Mesothelial cell of epicardium (in vitro differentiated cells): ENCODE measurements around the gene LRRC71. TPM values are rescaled to one million over a fixed set of nuclear protein-coding genes. Genes with fewer than 3 reads are reported as not detected.

Experiments
- DNase-seq, 2 experiments: peaks; one replicate each; pipeline ENCODE4 v3.0.0; 2021; ENCODE audit warnings: low spot score in 2 of 2; ENCODE audit not compliant: unreplicated experiment in 2 of 2
- H3K27ac Mint-ChIP-seq: 2 replicates; pipeline ENCODE4 v1.8.0; 2021; ENCODE audit warnings: mixed read lengths
- H3K27me3 Mint-ChIP-seq: 2 replicates; pipeline ENCODE4 v1.8.0; 2021; ENCODE audit warnings: low read depth, mixed read lengths
- H3K36me3 Mint-ChIP-seq: 2 replicates; pipeline ENCODE4 v1.8.0; 2021; ENCODE audit warnings: mixed read lengths
- H3K4me1 Mint-ChIP-seq: 2 replicates; pipeline ENCODE4 v1.8.0; 2021; ENCODE audit warnings: mixed read lengths
- H3K4me3 Mint-ChIP-seq: 2 replicates; pipeline ENCODE4 v1.8.0; 2021; ENCODE audit warnings: mild to moderate bottlenecking, moderate library complexity, mixed read lengths
- H3K9me3 Mint-ChIP-seq: 2 replicates; pipeline ENCODE4 v1.8.0; 2021; ENCODE audit warnings: mixed read lengths
- CTCF ChIP-seq: fragments of 200-600 bp; sonication (generic); IDR thresholded peaks from one replicate; pipeline ENCODE4 v1.5.0; 2021; ENCODE audit warnings: antibody characterized with exemption; ENCODE audit not compliant: unreplicated experiment
- total RNA-seq: library from RNA; stranded (reverse); gene quantifications from 3 replicates; pipeline ENCODE4 v1.2.1, GENCODE V29; 2021

The LRRC71 gene
- total RNA-seq, 1 donor from 2014 or later = 0.34 TPM

DNA sequence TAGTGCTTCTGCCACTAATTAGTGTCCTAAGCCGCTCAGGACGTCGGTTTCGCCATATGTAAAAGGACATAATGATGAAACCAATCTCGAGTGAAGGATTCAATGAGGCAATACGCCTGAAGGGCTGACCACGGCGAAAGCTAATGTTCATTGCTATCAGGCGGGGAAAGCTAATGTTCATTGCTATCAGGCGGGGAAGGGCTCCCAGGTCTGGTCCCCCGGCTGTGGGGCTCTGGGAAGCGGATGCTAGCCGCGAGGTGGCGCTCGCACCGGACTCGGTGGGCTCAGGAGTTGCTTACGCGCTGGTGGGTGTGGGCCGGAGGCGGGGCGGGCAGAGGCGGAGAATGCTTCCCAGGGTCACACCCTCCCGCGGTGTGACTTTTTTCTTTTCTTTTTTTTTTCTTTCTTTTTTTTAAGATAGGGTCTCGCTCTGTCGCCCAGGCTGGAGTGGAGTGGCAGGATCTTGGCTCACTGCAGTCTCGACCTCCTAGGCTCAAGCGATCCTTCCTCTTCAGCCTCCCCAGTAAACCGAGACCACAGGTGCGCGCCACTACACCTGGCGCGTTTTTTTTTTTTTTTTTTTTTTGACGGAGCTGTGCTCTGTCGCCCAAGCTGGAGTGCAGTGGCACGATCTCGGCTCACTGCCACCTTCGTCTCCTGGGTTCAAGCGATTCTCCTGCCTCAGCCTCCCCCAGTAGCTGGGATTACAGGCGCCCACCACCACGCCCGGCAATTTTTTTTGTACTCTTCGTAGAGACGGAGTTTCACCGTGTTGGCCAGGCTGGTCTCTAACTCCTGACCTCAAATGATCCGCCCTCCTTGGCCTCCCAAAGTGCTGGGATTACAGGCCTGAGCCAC is 28.0 kb upstream of the LRRC71 start:
- peaks cover 40% of the 10 kb centered on the region for H3K27me3 Mint-ChIP-seq
- TF ChIP-seq CTCF = peak; percentile 78
- peaks cover 37% of the 10 kb centered on the region for H3K4me1 Mint-ChIP-seq
- no peaks in the 10 kb centered on the region for H3K36me3 Mint-ChIP-seq
- peak; percentile 91 to 95 for DNase-seq
- H3K9me3 Mint-ChIP-seq = no peaks in the 10 kb centered on the region
- H3K27ac Mint-ChIP-seq = no peak overlapping the region
- H3K4me3 Mint-ChIP-seq = peak overlapping the region; percentile 53

DNA sequence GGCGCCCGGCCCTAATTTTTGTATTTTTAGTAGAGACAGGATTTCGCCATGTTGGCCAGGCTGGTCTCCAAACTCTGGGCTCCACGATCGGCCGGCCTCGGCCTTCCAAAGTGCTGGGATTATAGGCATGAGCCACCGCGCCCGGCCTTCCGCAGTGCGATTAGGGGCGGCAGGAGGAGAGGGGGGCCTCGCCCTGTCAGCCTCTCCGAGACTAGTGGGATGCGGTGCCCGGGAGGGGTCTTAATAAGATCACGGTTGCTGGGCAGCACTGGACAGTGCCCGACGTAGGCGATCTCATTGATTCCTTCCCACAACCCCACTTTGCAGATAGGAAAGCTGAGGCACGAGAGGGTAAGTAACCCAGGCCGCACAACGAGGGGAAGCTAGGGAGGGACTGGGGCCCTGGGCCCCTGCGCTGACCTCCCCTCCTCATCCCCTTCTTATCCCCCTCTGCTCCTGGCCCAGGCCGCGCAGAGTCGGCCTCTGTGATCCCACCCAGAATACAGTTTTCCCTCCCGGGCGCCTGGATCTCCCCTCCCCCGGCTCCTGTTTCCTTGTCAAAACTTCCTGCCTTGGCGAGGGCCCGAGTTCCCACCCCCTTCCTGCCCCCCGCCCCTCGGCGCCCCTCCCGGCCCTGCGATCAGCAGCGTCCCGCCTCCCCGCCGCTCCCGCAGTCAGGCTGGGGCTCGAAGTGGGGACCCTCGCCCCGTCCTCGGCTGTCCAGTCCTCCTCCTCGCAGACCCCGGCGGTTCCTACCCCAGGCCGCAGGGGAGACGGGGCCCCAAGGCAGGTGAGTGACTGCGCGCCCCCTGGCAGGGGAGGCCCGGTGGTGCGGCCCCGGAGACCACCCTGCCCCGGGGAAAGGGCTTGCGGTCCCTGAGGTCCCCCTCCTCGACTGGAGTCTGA is 27.1 kb upstream of the LRRC71 start, which contains the start of gene PEAR1:
Gene PEAR1 (plus strand): TSS at position 671 of the 906 bp plus-strand sequence. CDS start 10,209 bp downstream, outside the sequence.
- H3K36me3 Mint-ChIP-seq = no peaks in the 10 kb centered on the region
- peaks cover 40% of the 10 kb centered on the region for H3K27me3 Mint-ChIP-seq
- peak within 1 kb of the TSS; percentile 54 for H3K4me3 Mint-ChIP-seq
- DNase-seq = peak in 1 of 2 experiments; percentile 45
- no peak for TF ChIP-seq CTCF
- peak within 1 kb of the TSS; percentile 41 for H3K27ac Mint-ChIP-seq
- peaks cover 41% of the 10 kb centered on the region for H3K4me1 Mint-ChIP-seq
- no peaks in the 10 kb centered on the region for H3K9me3 Mint-ChIP-seq

DNA sequence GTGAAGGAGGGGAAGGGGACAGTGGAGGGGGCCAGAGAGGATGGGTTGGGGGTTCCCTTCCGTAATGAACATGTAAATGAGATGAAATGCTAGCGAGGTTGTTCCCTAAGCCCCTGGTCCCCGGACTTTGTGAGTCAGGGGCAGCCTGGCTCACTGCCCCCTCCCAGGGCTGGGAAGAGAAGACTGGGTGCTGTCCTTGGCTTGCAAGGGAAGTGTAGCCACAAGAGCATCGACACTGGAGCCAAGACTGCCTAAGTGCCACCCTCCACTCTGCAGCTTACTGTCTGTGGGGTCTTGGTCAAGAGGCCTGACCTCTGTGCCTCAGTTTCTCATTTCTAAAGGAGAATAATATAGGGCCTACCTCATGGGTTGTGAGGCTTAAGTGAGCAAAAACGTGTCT is 26.4 kb upstream of the LRRC71 start:
- no peak for DNase-seq
- TF ChIP-seq CTCF = no peak
- H3K27ac Mint-ChIP-seq = peak overlapping the region; percentile 41
- H3K4me1 Mint-ChIP-seq = peaks cover 46% of the 10 kb centered on the region
- peak overlapping the region; percentile 54 for H3K4me3 Mint-ChIP-seq
- H3K36me3 Mint-ChIP-seq = no peaks in the 10 kb centered on the region
- peaks cover 36% of the 10 kb centered on the region for H3K27me3 Mint-ChIP-seq
- H3K9me3 Mint-ChIP-seq = no peaks in the 10 kb centered on the region

DNA sequence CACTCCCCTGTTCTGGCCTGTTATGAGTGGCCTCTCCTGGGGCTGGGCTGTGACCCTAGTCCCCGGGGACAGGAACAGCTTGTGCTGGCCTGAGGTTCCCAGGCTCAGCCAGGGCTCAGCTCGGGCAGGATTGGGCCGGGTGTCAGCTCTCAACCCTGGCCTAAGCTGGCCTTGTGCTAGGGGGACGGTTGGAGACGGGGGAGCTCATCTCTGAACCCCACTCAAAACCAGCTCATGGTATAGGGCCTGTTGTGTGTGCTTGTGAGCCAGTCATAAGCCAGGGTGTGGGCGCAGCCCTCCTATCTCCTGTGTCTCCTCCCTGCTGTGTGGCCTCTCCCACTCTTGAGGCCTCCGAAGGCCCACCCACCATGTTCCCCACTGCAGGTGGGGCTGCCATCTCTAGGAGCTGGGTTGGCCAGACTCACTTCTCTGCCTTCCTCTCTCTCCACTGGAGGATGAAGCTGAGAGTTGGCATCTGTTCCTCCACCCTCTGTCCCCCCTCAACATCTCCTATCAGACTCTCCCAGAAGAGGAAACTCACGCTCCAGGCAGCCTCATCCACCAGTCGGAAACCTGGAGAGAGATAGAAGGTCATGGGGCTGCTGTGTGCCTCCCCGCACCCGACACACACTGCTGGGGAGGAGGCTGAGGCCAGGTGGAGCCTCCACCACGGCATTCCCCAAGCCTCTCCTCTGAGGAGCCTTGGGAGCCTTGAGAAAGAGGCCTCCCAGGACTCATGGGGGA is 25.5 kb upstream of the LRRC71 start:
- peaks cover 47% of the 10 kb centered on the region for H3K4me1 Mint-ChIP-seq

More for the DNA sequence above, 25.5 kb upstream of the LRRC71 start:
- peak overlapping the region; percentile 80 for H3K27ac Mint-ChIP-seq
- no peaks in the 10 kb centered on the region for H3K36me3 Mint-ChIP-seq
- no peak for DNase-seq
- H3K27me3 Mint-ChIP-seq = peaks cover 36% of the 10 kb centered on the region
- no peaks in the 10 kb centered on the region for H3K9me3 Mint-ChIP-seq
- TF ChIP-seq CTCF = no peak
- peak overlapping the region; percentile 43 for H3K4me3 Mint-ChIP-seq
